ENCODE measurements around the gene MYO18A. TPM values are rescaled to one million over a fixed set of nuclear protein-coding genes. Genes with fewer than 3 reads are reported as not detected.
"Not testable (repeated sequence)": the region's sequence is repeated elsewhere in the genome, so short reads cannot be mapped to it uniquely, and the experiment has no call there.

Gene MYO18A, protein sequence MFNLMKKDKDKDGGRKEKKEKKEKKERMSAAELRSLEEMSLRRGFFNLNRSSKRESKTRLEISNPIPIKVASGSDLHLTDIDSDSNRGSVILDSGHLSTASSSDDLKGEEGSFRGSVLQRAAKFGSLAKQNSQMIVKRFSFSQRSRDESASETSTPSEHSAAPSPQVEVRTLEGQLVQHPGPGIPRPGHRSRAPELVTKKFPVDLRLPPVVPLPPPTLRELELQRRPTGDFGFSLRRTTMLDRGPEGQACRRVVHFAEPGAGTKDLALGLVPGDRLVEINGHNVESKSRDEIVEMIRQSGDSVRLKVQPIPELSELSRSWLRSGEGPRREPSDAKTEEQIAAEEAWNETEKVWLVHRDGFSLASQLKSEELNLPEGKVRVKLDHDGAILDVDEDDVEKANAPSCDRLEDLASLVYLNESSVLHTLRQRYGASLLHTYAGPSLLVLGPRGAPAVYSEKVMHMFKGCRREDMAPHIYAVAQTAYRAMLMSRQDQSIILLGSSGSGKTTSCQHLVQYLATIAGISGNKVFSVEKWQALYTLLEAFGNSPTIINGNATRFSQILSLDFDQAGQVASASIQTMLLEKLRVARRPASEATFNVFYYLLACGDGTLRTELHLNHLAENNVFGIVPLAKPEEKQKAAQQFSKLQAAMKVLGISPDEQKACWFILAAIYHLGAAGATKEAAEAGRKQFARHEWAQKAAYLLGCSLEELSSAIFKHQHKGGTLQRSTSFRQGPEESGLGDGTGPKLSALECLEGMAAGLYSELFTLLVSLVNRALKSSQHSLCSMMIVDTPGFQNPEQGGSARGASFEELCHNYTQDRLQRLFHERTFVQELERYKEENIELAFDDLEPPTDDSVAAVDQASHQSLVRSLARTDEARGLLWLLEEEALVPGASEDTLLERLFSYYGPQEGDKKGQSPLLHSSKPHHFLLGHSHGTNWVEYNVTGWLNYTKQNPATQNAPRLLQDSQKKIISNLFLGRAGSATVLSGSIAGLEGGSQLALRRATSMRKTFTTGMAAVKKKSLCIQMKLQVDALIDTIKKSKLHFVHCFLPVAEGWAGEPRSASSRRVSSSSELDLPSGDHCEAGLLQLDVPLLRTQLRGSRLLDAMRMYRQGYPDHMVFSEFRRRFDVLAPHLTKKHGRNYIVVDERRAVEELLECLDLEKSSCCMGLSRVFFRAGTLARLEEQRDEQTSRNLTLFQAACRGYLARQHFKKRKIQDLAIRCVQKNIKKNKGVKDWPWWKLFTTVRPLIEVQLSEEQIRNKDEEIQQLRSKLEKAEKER (N-terminal part only)
- 28.6 and 39.8 TPM in 2 replicates for total RNA-seq

- no peaks in the 10 kb centered on the region for H3K36me3 ChIP-seq (ENCODE audit: insufficient read depth, low read length)
- no peaks in the 10 kb centered on the region for H3K27me3 ChIP-seq (ENCODE audit: insufficient read depth, low read length)
- H3K4me1 ChIP-seq (ENCODE audit: insufficient read depth, low read length), result peaks cover 30% of the 10 kb centered on the region
- peak within 1 kb of the TSS; percentile 23 for H3K27ac ChIP-seq (ENCODE audit: low read depth, low read length)
- peak within 1 kb of the TSS; percentile 73 for H3K4me3 ChIP-seq (ENCODE audit: insufficient read depth, low read length)
- H2AFZ ChIP-seq (ENCODE audit: low read length), result peak within 1 kb of the TSS; percentile 100
- peak within 1 kb of the TSS; percentile 89 for H3K4me2 ChIP-seq (ENCODE audit: insufficient read depth, low read length)
- TF ChIP-seq, protein P1, sequence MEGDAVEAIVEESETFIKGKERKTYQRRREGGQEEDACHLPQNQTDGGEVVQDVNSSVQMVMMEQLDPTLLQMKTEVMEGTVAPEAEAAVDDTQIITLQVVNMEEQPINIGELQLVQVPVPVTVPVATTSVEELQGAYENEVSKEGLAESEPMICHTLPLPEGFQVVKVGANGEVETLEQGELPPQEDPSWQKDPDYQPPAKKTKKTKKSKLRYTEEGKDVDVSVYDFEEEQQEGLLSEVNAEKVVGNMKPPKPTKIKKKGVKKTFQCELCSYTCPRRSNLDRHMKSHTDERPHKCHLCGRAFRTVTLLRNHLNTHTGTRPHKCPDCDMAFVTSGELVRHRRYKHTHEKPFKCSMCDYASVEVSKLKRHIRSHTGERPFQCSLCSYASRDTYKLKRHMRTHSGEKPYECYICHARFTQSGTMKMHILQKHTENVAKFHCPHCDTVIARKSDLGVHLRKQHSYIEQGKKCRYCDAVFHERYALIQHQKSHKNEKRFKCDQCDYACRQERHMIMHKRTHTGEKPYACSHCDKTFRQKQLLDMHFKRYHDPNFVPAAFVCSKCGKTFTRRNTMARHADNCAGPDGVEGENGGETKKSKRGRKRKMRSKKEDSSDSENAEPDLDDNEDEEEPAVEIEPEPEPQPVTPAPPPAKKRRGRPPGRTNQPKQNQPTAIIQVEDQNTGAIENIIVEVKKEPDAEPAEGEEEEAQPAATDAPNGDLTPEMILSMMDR (IDR thresholded peaks at IDR 0.05; ENCODE audit: extremely low read depth, low read depth, low read length), result peak; percentile 64
- peak; percentile 100 for DNase-seq (ENCODE audit: insufficient read length, low spot score, missing footprints)
- no peaks in the 10 kb centered on the region for H3K9me3 ChIP-seq (ENCODE audit: low read depth, low read length)
- peaks cover 8% of the 10 kb centered on the region for H4K20me1 ChIP-seq (ENCODE audit: insufficient read depth, low read length)
- H3K79me2 ChIP-seq (ENCODE audit: insufficient read depth, low read length), result peaks cover 23% of the 10 kb centered on the region
Measured at GRCh38 chr17:29180034-29180787, at the start of gene MYO18A. MYO18A (minus strand) TSS chr17:29180398; CDS start chr17:29166940, 13,458 bp downstream.

DNA sequence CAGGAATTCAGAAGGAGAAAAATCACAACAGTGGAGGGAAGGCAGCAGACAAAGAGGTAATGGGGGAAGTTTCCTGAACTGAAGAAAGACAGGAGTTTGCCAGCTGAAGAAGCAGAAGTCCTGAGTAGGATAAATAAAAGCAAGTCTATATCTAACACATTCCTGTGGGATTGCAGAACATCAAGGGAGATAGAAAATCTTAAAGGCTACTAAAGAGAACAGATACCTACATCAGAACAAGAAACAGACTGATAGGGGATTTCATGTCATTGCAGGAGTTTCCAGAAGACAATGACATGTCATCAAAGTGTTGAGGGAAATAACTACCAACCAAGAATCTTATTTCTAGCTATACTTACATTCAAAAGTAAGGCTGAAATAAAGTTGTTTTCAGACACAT is 45.2 kb upstream of the MYO18A start:
- TF ChIP-seq, protein P1 (IDR thresholded peaks at IDR 0.05; ENCODE audit: extremely low read depth, low read depth, low read length), result no peak
- DNase-seq (ENCODE audit: insufficient read length, low spot score, missing footprints), result peak; percentile 79
- Histone ChIP-seq H3K4me2 (ENCODE audit: insufficient read depth, low read length) (no peak overlapping the region), H3K27me3 (ENCODE audit: insufficient read depth, low read length) (no peaks in the 10 kb centered on the region), H3K36me3 (ENCODE audit: insufficient read depth, low read length) (no peaks in the 10 kb centered on the region), H4K20me1 (ENCODE audit: insufficient read depth, low read length) (no peaks in the 10 kb centered on the region), H3K27ac (ENCODE audit: low read depth, low read length) (no peak overlapping the region), H3K79me2 (ENCODE audit: insufficient read depth, low read length) (no peaks in the 10 kb centered on the region), H2AFZ (ENCODE audit: low read length) (no peak overlapping the region), H3K9me3 (ENCODE audit: low read depth, low read length) (no peaks in the 10 kb centered on the region), H3K4me1 (ENCODE audit: insufficient read depth, low read length) (no peaks in the 10 kb centered on the region), H3K4me3 (ENCODE audit: insufficient read depth, low read length) (no peak overlapping the region)

- H3K4me2 ChIP-seq (ENCODE audit: insufficient read depth, low read length); H3K4me3 ChIP-seq (ENCODE audit: insufficient read depth, low read length); H3K9me3 ChIP-seq (ENCODE audit: low read depth, low read length); H3K4me1 ChIP-seq (ENCODE audit: insufficient read depth, low read length); H4K20me1 ChIP-seq (ENCODE audit: insufficient read depth, low read length); H3K27ac ChIP-seq (ENCODE audit: low read depth, low read length); DNase-seq (ENCODE audit: insufficient read length, low spot score, missing footprints); H3K36me3 ChIP-seq (ENCODE audit: insufficient read depth, low read length); H3K27me3 ChIP-seq (ENCODE audit: insufficient read depth, low read length); H3K79me2 ChIP-seq (ENCODE audit: insufficient read depth, low read length); H2AFZ ChIP-seq (ENCODE audit: low read length): not testable (repeated sequence)
Measured at GRCh38 chr17:29221338-29221737, 41.1 kb upstream of the MYO18A start.

Data from osteoblast (primary cell).